NCI-H128 (cell line): ENCODE data around the gene TNFSF8.

Source experiments
- DNase-seq: peaks from one replicate; lab custom pipeline; 2025; ENCODE audit not compliant: unreplicated experiment; lab: John Stamatoyannopoulos, UW

The TNFSF8 gene

GRCh38 chr9:114930056-114930812, at the start of gene TNFSF8:
TSS of gene TNFSF8 (minus strand) at chr9:114930591. CDS start at chr9:114930303, 288 bp downstream.
- no peak for DNase-seq

- no peak for DNase-seq
Observed at GRCh38 chr9:114973216-114973615, 42.8 kb upstream of the TNFSF8 start.

- no peak for DNase-seq
Observed at GRCh38 chr9:114972510-114973136, 42.2 kb upstream of the TNFSF8 start.

- no peak for DNase-seq
Observed at GRCh38 chr9:114969269-114969668, 38.9 kb upstream of the TNFSF8 start.

GRCh38 chr9:114968671-114969070, 38.3 kb upstream of the TNFSF8 start:
- no peak for DNase-seq

GRCh38 chr9:114965564-114965963, 35.2 kb upstream of the TNFSF8 start:
- no peak for DNase-seq

GRCh38 chr9:114962809-114963208, 32.4 kb upstream of the TNFSF8 start:
- no peak for DNase-seq

GRCh38 chr9:114960276-114960675, 29.9 kb upstream of the TNFSF8 start:
- no peak for DNase-seq

- no peak for DNase-seq
Observed at GRCh38 chr9:114958844-114959235, 28.4 kb upstream of the TNFSF8 start.

- DNase-seq, result no peak
Observed at GRCh38 chr9:114958021-114958843, 27.8 kb upstream of the TNFSF8 start.

- DNase-seq, result no peak
Observed at GRCh38 chr9:114957558-114957957, 27.2 kb upstream of the TNFSF8 start.

- DNase-seq, result peak; percentile 14
Observed at GRCh38 chr9:114954956-114955582, 24.7 kb upstream of the TNFSF8 start.

GRCh38 chr9:114953959-114954358, 23.6 kb upstream of the TNFSF8 start:
- DNase-seq, result no peak

GRCh38 chr9:114953046-114953445, 22.7 kb upstream of the TNFSF8 start:
- no peak for DNase-seq

GRCh38 chr9:114950761-114951160, 20.4 kb upstream of the TNFSF8 start:
- no peak for DNase-seq

GRCh38 chr9:114947058-114947457, 16.7 kb upstream of the TNFSF8 start:
- no peak for DNase-seq

- no peak for DNase-seq
Observed at GRCh38 chr9:114945616-114946412, 15.4 kb upstream of the TNFSF8 start.

- DNase-seq, result no peak
Observed at GRCh38 chr9:114941376-114941775, 11.0 kb upstream of the TNFSF8 start.

GRCh38 chr9:114938687-114939575, 8.5 kb upstream of the TNFSF8 start:
- no peak for DNase-seq

- DNase-seq, result no peak
Observed at GRCh38 chr9:114937516-114937915, 7.1 kb upstream of the TNFSF8 start.
